Stimulated activated naive CD8-positive, alpha-beta T cell treated with anti-CD3 and anti-CD28 coated beads, Interleukin-15, Interleukin-2, amounts not matched to agents 100 ng/mL and 50 ng/mL, for 24 hours (primary cell): ENCODE measurements around the gene PHLDB1.
"Not testable (repeated sequence)": the region's sequence is repeated elsewhere in the genome, so short reads cannot be mapped to it uniquely, and the experiment has no call there.

Experiments
- H3K27ac Mint-ChIP-seq: one replicate; pipeline ENCODE4 v1.8.0; 2021; ENCODE audit warnings: mild to moderate bottlenecking, mixed read lengths
- H3K27me3 Mint-ChIP-seq: one replicate; pipeline ENCODE4 v1.8.0; 2021; ENCODE audit warnings: mixed read lengths
- H3K36me3 Mint-ChIP-seq: one replicate; pipeline ENCODE4 v1.8.0; 2021; ENCODE audit warnings: low read depth, mixed read lengths
- H3K4me1 Mint-ChIP-seq: one replicate; pipeline ENCODE4 v1.8.0; 2021; ENCODE audit warnings: low read depth, mixed read lengths
- H3K4me3 Mint-ChIP-seq: one replicate; pipeline ENCODE4 v1.8.0; 2021; ENCODE audit warnings: mild to moderate bottlenecking, mixed read lengths
- H3K9me3 Mint-ChIP-seq: one replicate; pipeline ENCODE4 v1.8.0; 2021; ENCODE audit warnings: mixed read lengths

Gene PHLDB1

DNA sequence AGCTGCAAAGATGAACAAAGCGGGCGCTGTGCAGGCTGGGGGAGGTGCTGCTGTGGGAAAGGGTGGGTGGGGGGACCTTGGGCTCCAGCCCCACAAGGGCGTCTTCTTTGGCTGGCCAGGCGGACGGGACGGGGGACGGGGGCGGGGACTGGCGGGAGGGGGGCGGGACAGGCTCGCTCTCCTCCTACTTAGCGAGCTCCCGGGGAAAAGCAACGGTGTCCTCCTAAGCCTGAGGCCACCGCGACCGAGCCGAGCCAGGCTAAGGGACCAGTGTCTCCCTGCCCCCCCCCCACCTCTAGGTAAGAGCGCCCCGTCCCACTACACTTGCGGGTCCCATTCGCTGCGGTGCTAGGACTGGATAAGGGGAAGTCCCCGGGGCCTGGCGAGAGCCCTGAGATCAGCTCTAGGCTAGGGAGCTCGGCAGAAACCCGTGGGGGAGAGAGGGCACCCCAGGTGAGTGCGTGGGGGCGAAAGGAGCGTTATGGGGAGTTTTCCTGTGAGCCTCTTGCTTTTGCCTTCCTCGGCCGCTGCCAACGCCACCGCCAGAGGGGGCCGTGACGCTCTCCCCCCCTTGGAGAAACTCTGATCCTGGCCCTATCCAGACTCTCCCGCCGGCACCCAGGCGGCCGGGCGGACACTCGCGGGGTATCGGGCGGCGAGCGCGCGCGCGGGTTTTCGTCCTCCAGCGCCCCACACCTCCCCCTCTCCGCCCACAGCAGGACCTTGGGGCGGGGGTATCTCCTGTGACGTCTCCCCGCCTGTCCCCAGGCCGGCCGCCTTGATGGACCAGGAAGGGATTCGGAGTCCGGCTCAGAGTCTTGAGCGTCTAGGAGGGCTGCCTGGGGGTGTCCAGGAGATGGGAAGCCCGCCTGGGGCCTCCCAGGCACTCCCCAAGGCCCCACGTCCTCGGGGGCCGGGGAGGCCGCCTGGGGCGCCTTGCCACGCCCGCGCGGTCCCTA is at the start of gene PHLDB1:
Gene PHLDB1 (plus strand): TSS at position 215 of the 959 bp plus-strand sequence. CDS start 6,222 bp downstream, outside the sequence.
- Mint-ChIP-seq H3K4me3 (peak within 1 kb of the TSS; percentile 73), H3K9me3 (no peaks in the 10 kb centered on the region), H3K27me3 (peaks cover 12% of the 10 kb centered on the region), H3K27ac (peak within 1 kb of the TSS; percentile 75), H3K36me3 (peaks cover 9% of the 10 kb centered on the region), H3K4me1 (peaks cover 22% of the 10 kb centered on the region)

- H3K4me1 Mint-ChIP-seq = peaks cover 16% of the 10 kb centered on the region
- H3K36me3 Mint-ChIP-seq = peaks cover 11% of the 10 kb centered on the region
- no peaks in the 10 kb centered on the region for H3K9me3 Mint-ChIP-seq
- H3K27ac Mint-ChIP-seq = no peak overlapping the region
- H3K27me3 Mint-ChIP-seq = no peaks in the 10 kb centered on the region
- no peak overlapping the region for H3K4me3 Mint-ChIP-seq
These were observed 46.6 kb upstream of the PHLDB1 start for GRCh38 chr11:118560806-118561205.

GRCh38 chr11:118565051-118565450 is 42.4 kb upstream of the PHLDB1 start:
- Mint-ChIP-seq H3K4me1 (peaks cover 19% of the 10 kb centered on the region), H3K27me3 (no peaks in the 10 kb centered on the region), H3K4me3 (peak overlapping the region; percentile 62), H3K9me3 (no peaks in the 10 kb centered on the region), H3K36me3 (peaks cover 3% of the 10 kb centered on the region), H3K27ac (peak overlapping the region; percentile 71)

DNA sequence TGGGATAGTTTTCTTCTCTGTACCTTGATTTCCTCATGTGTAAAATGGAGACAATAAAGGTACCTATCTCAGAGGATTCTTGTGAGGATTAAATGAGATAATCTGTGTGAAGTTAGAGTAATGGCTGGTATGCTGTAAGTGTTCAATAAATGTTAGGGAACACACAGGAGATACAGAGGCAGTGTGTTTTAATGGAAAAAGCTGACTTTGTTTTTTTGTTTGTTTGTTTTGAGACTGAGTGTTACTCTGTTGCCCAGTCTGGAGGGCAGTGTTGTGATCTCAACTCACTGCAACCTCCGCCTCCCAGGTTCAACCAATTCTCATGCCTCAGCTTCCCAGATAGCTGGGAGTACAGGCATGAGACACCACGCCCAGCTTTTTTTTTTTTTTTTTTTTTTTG is 37.7 kb upstream of the PHLDB1 start:
- no peaks in the 10 kb centered on the region for H3K27me3 Mint-ChIP-seq
- H3K4me1 Mint-ChIP-seq = peaks cover 42% of the 10 kb centered on the region
- H3K27ac Mint-ChIP-seq = no peak overlapping the region
- H3K4me3 Mint-ChIP-seq = no peak overlapping the region
- peaks cover 5% of the 10 kb centered on the region for H3K36me3 Mint-ChIP-seq
- no peaks in the 10 kb centered on the region for H3K9me3 Mint-ChIP-seq

DNA sequence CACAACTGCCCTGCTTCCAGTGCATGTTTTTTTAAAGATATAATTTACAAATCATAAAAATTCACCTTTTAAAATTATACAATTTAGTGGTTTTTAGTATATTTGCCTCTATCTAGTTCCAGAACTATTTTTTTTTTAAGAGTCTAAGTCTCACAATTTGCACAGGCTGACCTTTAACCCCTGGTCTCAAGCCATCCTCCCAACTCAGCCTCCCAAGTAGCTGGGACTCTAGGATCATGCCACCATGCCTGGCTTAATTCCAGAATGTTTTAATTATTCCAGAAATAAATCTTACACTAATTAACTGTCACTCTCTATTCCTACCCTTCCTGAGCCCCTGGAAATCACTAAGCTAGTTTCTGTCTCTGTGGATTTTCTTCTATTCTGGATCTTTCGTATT is 36.6 kb upstream of the PHLDB1 start:
- Mint-ChIP-seq H3K4me1 (peaks cover 46% of the 10 kb centered on the region), H3K4me3 (peak overlapping the region; percentile 100), H3K27me3 (no peaks in the 10 kb centered on the region), H3K36me3 (peaks cover 10% of the 10 kb centered on the region), H3K9me3 (no peaks in the 10 kb centered on the region), H3K27ac (no peak overlapping the region)

DNA sequence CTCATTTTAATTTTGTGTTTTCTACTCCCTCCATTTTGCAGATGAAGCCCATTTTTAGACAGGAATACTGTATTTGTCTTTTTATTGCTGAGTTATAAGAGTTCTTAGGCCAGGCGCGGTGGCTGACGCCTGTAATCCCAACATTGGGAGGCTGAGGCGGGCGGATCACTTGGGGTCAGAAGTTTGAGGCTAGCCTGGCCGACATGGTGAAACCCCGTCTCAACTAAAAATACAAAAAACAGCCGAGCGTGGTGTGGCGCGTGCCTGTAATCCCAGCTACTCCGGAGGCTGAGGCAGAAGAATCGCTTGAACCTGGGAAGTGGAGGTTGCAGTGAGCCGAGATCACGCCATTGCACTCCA is 35.7 kb upstream of the PHLDB1 start:
- peaks cover 50% of the 10 kb centered on the region for H3K4me1 Mint-ChIP-seq
- not testable (repeated sequence) for H3K9me3 Mint-ChIP-seq, H3K27me3 Mint-ChIP-seq
- peak overlapping the region; percentile 100 for H3K4me3 Mint-ChIP-seq
- H3K36me3 Mint-ChIP-seq = peaks cover 14% of the 10 kb centered on the region
- H3K27ac Mint-ChIP-seq = peak overlapping the region; percentile 96

GRCh38 chr11:118572061-118572980 is 35.1 kb upstream of the PHLDB1 start, which contains the start of gene ARCN1:
TSS of gene ARCN1 (plus strand) at chr11:118572409. CDS start at chr11:118572548, 139 bp downstream.
- peak within 1 kb of the TSS; percentile 100 for H3K4me3 Mint-ChIP-seq
- H3K36me3 Mint-ChIP-seq = peaks cover 16% of the 10 kb centered on the region
- H3K4me1 Mint-ChIP-seq = peaks cover 53% of the 10 kb centered on the region
- H3K27me3 Mint-ChIP-seq = no peaks in the 10 kb centered on the region
- H3K27ac Mint-ChIP-seq = peak within 1 kb of the TSS; percentile 96
- H3K9me3 Mint-ChIP-seq = no peaks in the 10 kb centered on the region

DNA sequence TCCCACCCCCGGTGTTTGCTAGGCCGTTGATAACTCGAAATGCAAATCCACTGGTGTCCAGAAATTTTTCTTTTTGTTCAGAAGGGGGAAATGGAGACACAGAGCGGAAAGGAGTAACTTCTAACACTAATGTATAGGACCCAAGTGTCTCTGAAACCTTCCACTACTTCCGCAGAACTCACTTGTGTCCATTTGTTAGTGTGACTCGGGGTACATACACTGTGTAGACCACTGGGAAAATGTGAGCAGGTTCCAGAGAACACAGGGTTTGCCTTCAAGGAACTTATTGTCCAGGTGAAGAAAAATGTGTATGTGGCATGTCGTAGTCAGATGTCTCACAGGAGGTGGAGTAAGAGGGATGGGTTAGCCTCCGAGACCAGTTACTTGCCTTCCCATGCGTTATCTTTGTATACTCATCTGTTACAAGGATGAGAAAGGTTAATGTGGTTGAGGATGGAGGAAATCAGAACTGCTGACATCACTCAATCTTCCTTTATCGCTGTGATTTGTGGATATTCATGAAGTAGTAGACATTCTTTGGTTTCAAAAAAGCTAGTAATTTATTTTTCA is 34.3 kb upstream of the PHLDB1 start:
- Mint-ChIP-seq H3K4me1 (peaks cover 57% of the 10 kb centered on the region), H3K27me3 (no peaks in the 10 kb centered on the region), H3K4me3 (peak overlapping the region; percentile 100), H3K27ac (peak overlapping the region; percentile 96), H3K36me3 (peaks cover 21% of the 10 kb centered on the region), H3K9me3 (no peaks in the 10 kb centered on the region)

DNA sequence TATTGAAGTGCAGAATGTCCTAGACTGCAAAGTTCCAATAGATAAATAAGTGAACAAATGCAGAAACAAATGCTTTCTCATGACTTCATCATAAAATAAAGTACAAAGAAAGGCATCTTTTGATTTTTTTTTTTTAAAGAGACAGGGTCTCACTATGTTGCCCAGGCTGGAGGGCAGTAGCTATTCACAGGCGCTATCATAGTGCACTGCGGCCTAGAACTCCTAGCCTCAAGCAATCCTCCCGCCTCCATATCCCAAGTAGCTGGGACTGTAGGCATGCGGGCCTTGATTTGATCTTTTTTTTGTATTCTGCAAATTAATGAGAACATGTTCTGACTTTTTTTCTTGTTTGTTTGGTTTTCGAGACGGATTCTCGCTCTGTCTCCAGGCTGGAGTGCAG is 32.8 kb upstream of the PHLDB1 start:
- peaks cover 25% of the 10 kb centered on the region for H3K36me3 Mint-ChIP-seq
- peak overlapping the region; percentile 41 for H3K4me3 Mint-ChIP-seq
- peaks cover 66% of the 10 kb centered on the region for H3K4me1 Mint-ChIP-seq
- no peaks in the 10 kb centered on the region for H3K27me3 Mint-ChIP-seq
- H3K27ac Mint-ChIP-seq = no peak overlapping the region
- no peaks in the 10 kb centered on the region for H3K9me3 Mint-ChIP-seq

GRCh38 chr11:118577995-118578394 is 29.4 kb upstream of the PHLDB1 start:
- peaks cover 34% of the 10 kb centered on the region for H3K36me3 Mint-ChIP-seq
- H3K4me1 Mint-ChIP-seq = peaks cover 50% of the 10 kb centered on the region
- H3K9me3 Mint-ChIP-seq, H3K27ac Mint-ChIP-seq, H3K27me3 Mint-ChIP-seq, H3K4me3 Mint-ChIP-seq: not testable (repeated sequence)

DNA sequence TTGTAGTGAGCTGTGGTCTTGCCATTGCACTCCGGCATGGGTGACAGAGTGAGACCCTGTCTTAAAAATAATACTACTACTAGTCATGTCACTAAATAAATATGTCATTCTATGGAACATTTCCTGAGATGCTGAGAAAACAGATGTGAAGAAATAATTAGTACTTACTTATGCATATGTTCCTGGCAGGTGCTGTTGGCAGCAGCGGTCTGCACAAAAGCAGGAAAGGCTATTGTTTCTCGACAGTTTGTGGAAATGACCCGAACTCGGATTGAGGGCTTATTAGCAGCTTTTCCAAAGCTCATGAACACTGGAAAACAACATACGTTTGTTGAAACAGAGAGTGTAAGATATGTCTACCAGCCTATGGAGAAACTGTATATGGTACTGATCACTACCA is 26.4 kb upstream of the PHLDB1 start:
- Mint-ChIP-seq H3K27me3 (no peaks in the 10 kb centered on the region), H3K4me1 (peaks cover 21% of the 10 kb centered on the region)

DNA sequence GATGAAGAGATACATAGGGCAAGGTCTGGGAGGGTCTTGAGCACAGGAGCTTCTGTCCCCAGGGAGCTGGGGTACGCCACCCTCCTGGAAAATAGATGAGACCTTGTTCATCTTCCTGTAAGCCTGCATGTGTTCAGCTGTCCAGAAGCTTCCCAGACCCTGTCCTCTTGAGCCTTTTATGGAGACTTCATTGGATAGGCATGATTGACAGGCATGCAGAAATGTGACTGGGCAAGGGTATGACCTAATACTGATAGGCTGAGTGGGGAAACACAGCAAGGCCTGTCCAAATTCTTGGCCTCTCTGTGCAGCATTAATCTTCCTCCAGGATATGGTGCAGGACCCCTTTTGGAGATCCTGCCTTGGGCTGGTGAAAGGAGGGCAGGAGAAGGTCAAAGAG is 19.5 kb upstream of the PHLDB1 start:
- Mint-ChIP-seq H3K27ac (no peak overlapping the region), H3K4me1 (no peaks in the 10 kb centered on the region), H3K27me3 (no peaks in the 10 kb centered on the region), H3K9me3 (no peaks in the 10 kb centered on the region), H3K4me3 (no peak overlapping the region), H3K36me3 (peaks cover 75% of the 10 kb centered on the region)

More for the DNA sequence above, 26.4 kb upstream of the PHLDB1 start:
- no peaks in the 10 kb centered on the region for H3K9me3 Mint-ChIP-seq
- H3K4me3 Mint-ChIP-seq = no peak overlapping the region
- H3K36me3 Mint-ChIP-seq = peaks cover 49% of the 10 kb centered on the region
- no peak overlapping the region for H3K27ac Mint-ChIP-seq

DNA sequence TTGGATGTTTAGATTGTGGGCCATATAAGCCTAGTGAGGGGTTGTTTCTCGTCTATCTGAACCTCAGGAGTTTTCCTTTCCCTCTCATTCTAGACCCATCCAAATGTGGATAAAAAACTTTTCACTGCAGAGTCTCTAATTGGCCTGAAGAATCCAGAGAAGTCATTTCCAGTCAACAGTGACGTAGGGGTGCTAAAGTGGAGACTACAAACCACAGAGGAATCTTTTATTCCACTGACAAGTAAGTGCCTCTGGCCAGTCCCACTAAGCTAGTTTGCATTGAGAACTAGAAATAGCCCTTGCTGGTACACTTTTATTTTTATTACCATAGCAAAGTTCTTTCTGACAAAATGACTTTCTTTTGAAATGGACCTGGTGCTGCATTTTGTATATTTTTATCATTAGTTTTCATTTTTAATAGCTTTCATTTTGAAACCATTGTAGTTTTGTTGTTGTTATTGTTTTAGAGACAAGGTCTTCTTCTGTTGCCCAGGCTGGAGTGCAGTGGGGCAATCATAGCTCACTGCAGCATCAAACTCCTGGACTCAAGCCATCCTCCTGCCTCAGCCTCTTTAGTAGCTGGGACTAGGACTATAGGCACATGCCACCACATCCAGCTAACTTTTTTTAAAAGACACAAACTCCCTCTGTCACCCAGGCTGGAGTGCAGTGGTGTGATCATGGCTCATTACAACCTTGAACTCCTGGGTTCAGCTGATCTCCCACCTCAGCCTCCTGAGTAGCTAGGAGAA is 14.6 kb upstream of the PHLDB1 start:
- H3K4me3 Mint-ChIP-seq = no peak overlapping the region
- peaks cover 8% of the 10 kb centered on the region for H3K4me1 Mint-ChIP-seq
- peaks cover 66% of the 10 kb centered on the region for H3K36me3 Mint-ChIP-seq
- no peaks in the 10 kb centered on the region for H3K27me3 Mint-ChIP-seq
- H3K9me3 Mint-ChIP-seq = no peaks in the 10 kb centered on the region
- no peak overlapping the region for H3K27ac Mint-ChIP-seq

- H3K27ac Mint-ChIP-seq, H3K27me3 Mint-ChIP-seq, H3K4me1 Mint-ChIP-seq, H3K9me3 Mint-ChIP-seq, H3K4me3 Mint-ChIP-seq: not testable (repeated sequence)
- H3K36me3 Mint-ChIP-seq = peaks cover 65% of the 10 kb centered on the region
These were observed 12.4 kb upstream of the PHLDB1 start for GRCh38 chr11:118594984-118595383.
